KMS-11 (cell line): Measurements from ENCODE around the gene RYR2.

Source experiments
- H2AFZ ChIP-seq: fragments of 200-600 bp; sonication (generic); 2 replicates; pipeline ENCODE4 v1.6.1; 2016; ENCODE audit warnings: antibody characterized with exemption, mixed run types, low read depth
- H3K27ac ChIP-seq: fragments of 200-600 bp; sonication (generic); 2 replicates; pipeline ENCODE4 v1.6.1; 2016; ENCODE audit warnings: mild to moderate bottlenecking, mixed run types
- H3K27me3 ChIP-seq: fragments of 200-600 bp; sonication (generic); 2 replicates; pipeline ENCODE4 v1.6.1; 2017; ENCODE audit warnings: mild to moderate bottlenecking, low read depth, mixed run types, moderate library complexity; ENCODE audit not compliant: insufficient read depth
- H3K36me3 ChIP-seq: fragments of 200-600 bp; sonication (generic); 2 replicates; pipeline ENCODE4 v1.6.1; 2017; ENCODE audit warnings: mild to moderate bottlenecking, mixed run types; ENCODE audit not compliant: insufficient read depth
- H3K4me1 ChIP-seq: fragments of 200-600 bp; sonication (generic); 2 replicates; pipeline ENCODE4 v1.6.1; 2016; ENCODE audit warnings: mild to moderate bottlenecking, low read depth, mixed run types; ENCODE audit not compliant: poor library complexity, severe bottlenecking
- H3K4me2 ChIP-seq: fragments of 200-600 bp; sonication (generic); 2 replicates; pipeline ENCODE4 v1.7.0; 2016; ENCODE audit warnings: mild to moderate bottlenecking, mixed run types
- H3K4me3 ChIP-seq: fragments of 200-600 bp; sonication (generic); IDR thresholded peaks from 2 replicates; pipeline ENCODE4 v1.6.1; 2017; ENCODE audit warnings: low read depth, low read length, mixed read lengths; ENCODE audit not compliant: insufficient read depth
- H3K79me2 ChIP-seq: fragments of 200-600 bp; sonication (generic); 2 replicates; pipeline ENCODE4 v1.6.1; 2016; ENCODE audit warnings: low read depth, mixed run types; ENCODE audit not compliant: insufficient read depth
- H3K9ac ChIP-seq: fragments of 200-600 bp; sonication (generic); 2 replicates; pipeline ENCODE4 v1.6.1; 2016; ENCODE audit warnings: mild to moderate bottlenecking, mixed run types
- H4K20me1 ChIP-seq: fragments of 200-600 bp; sonication (generic); 2 replicates; pipeline ENCODE4 v1.6.1; 2016; ENCODE audit warnings: mild to moderate bottlenecking, mixed run types; ENCODE audit not compliant: insufficient read depth
- TF ChIP-seq, protein P1 (sequence below): fragments of 200-600 bp; sonication (generic); conservative IDR thresholded peaks from 2 replicates; pipeline ENCODE4 v1.6.1; 2017; ENCODE audit warnings: low read depth, mild to moderate bottlenecking, antibody characterized with exemption, low read length, moderate library complexity, mixed read lengths

The RYR2 gene

GRCh38 chr1:236997882-236998281 is 44.1 kb upstream of the RYR2 start:
- no peaks in the 10 kb centered on the region for H4K20me1 ChIP-seq
- no peaks in the 10 kb centered on the region for H3K36me3 ChIP-seq
- TF ChIP-seq, protein P1, sequence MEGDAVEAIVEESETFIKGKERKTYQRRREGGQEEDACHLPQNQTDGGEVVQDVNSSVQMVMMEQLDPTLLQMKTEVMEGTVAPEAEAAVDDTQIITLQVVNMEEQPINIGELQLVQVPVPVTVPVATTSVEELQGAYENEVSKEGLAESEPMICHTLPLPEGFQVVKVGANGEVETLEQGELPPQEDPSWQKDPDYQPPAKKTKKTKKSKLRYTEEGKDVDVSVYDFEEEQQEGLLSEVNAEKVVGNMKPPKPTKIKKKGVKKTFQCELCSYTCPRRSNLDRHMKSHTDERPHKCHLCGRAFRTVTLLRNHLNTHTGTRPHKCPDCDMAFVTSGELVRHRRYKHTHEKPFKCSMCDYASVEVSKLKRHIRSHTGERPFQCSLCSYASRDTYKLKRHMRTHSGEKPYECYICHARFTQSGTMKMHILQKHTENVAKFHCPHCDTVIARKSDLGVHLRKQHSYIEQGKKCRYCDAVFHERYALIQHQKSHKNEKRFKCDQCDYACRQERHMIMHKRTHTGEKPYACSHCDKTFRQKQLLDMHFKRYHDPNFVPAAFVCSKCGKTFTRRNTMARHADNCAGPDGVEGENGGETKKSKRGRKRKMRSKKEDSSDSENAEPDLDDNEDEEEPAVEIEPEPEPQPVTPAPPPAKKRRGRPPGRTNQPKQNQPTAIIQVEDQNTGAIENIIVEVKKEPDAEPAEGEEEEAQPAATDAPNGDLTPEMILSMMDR, result no peak
- no peak overlapping the region for H3K27ac ChIP-seq
- H3K4me1 ChIP-seq, result no peaks in the 10 kb centered on the region
- H3K4me2 ChIP-seq, result no peak overlapping the region
- no peak overlapping the region for H2AFZ ChIP-seq
- H3K4me3 ChIP-seq, result no peak overlapping the region
- no peak overlapping the region for H3K9ac ChIP-seq
- H3K79me2 ChIP-seq, result no peaks in the 10 kb centered on the region
- no peaks in the 10 kb centered on the region for H3K27me3 ChIP-seq

DNA sequence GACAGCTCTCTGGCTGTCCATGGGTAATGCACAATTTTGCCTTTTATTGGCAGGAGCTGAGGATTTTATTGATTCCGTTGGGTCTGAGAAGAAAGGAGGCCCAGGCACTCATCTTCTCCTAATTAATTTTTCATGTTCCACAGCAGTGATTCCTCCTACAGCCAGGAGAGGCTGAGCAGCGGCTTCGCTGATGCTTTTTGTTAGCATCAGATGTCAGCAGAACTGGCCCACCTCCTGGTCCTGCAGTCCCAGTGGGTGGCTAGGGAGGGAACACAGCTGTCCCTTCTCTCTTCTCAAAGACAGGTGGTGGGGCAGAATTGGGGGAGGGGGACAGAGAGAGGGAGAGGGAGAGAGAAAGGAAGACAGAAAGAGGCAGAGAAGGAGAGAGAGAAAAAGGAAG is 43.4 kb upstream of the RYR2 start:
- Histone ChIP-seq H3K36me3 (no peaks in the 10 kb centered on the region), H3K27me3 (no peaks in the 10 kb centered on the region), H2AFZ (no peak overlapping the region), H3K4me1 (no peaks in the 10 kb centered on the region), H3K4me2 (no peak overlapping the region), H3K4me3 (no peak overlapping the region), H3K79me2 (no peaks in the 10 kb centered on the region), H4K20me1 (no peaks in the 10 kb centered on the region), H3K9ac (no peak overlapping the region), H3K27ac (no peak overlapping the region)
- TF ChIP-seq, protein P1, result no peak

- no peaks in the 10 kb centered on the region for H3K4me1 ChIP-seq
- H3K9ac ChIP-seq, result no peak overlapping the region
- H3K36me3 ChIP-seq, result no peaks in the 10 kb centered on the region
- H3K27me3 ChIP-seq, result no peaks in the 10 kb centered on the region
- no peak overlapping the region for H3K27ac ChIP-seq
- no peak overlapping the region for H2AFZ ChIP-seq
- no peaks in the 10 kb centered on the region for H4K20me1 ChIP-seq
- no peak overlapping the region for H3K4me3 ChIP-seq
- H3K79me2 ChIP-seq, result no peaks in the 10 kb centered on the region
- H3K4me2 ChIP-seq, result no peak overlapping the region
- TF ChIP-seq, protein P1, result no peak
These were observed 41.8 kb upstream of the RYR2 start for GRCh38 chr1:237000191-237000590.

DNA sequence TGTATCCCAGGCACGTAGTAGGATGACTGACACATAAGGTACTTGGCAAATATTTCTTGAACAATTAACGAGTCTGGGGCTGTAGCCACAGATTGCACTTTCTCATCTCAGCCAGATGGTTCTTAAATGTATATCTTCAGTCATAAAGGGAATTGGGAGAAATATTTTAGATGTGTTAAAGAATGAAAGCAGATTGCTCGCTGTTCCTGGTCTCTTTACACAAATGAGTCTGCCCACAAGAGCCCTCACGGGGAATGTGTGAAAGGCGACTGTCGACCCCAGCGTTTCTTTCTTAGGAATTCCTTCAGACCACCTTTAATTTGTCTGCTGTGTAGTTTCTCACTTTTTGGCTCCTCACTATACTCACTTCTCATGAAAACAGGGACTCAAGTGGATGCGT is 38.5 kb upstream of the RYR2 start:
- no peak overlapping the region for H2AFZ ChIP-seq
- no peak overlapping the region for H3K4me2 ChIP-seq
- no peaks in the 10 kb centered on the region for H3K27me3 ChIP-seq
- H3K36me3 ChIP-seq, result no peaks in the 10 kb centered on the region
- no peaks in the 10 kb centered on the region for H3K4me1 ChIP-seq
- TF ChIP-seq, protein P1, result no peak
- H3K4me3 ChIP-seq, result no peak overlapping the region
- no peaks in the 10 kb centered on the region for H3K79me2 ChIP-seq
- no peak overlapping the region for H3K9ac ChIP-seq
- no peak overlapping the region for H3K27ac ChIP-seq
- no peaks in the 10 kb centered on the region for H4K20me1 ChIP-seq
